ENCODE results near the gene MBIP.
"Not testable (repeated sequence)": the region's sequence is repeated elsewhere in the genome, so short reads cannot be mapped to it uniquely, and the experiment has no call there.

The MBIP gene

GRCh38 chr14:36344211-36344610, 23.8 kb upstream of the MBIP start:
- Histone ChIP-seq H3K27ac (ENCODE audit: poor library complexity, severe bottlenecking) (no peak overlapping the region), H3K27me3 (ENCODE audit: insufficient read depth, poor library complexity, severe bottlenecking) (peaks cover 62% of the 10 kb centered on the region), H3K4me1 (ENCODE audit: insufficient read depth, poor library complexity, severe bottlenecking) (no peaks in the 10 kb centered on the region), H3K9me3 (ENCODE audit: severe bottlenecking) (no peaks in the 10 kb centered on the region), H3K36me3 (ENCODE audit: low read depth) (no peaks in the 10 kb centered on the region), H3K4me3 (ENCODE audit: severe bottlenecking) (no peak overlapping the region)
- no peak for TF ChIP-seq CTCF (IDR thresholded peaks at IDR 0.05; ENCODE audit: poor library complexity, severe bottlenecking)
- DNase-seq (ENCODE audit: low spot score) (no peak), ATAC-seq (ENCODE audit: low read depth) (no peak)

- H3K4me3 ChIP-seq (ENCODE audit: severe bottlenecking); H3K36me3 ChIP-seq (ENCODE audit: low read depth); H3K9me3 ChIP-seq (ENCODE audit: severe bottlenecking); H3K4me1 ChIP-seq (ENCODE audit: insufficient read depth, poor library complexity, severe bottlenecking); H3K27ac ChIP-seq (ENCODE audit: poor library complexity, severe bottlenecking); ATAC-seq (ENCODE audit: low read depth); DNase-seq (ENCODE audit: low spot score): not testable (repeated sequence)
- H3K27me3 ChIP-seq (ENCODE audit: insufficient read depth, poor library complexity, severe bottlenecking): peaks cover 49% of the 10 kb centered on the region
Observed at GRCh38 chr14:36341811-36342210, 21.4 kb upstream of the MBIP start.

- no peaks in the 10 kb centered on the region for H3K36me3 ChIP-seq (ENCODE audit: low read depth)
- peaks cover 44% of the 10 kb centered on the region for H3K27me3 ChIP-seq (ENCODE audit: insufficient read depth, poor library complexity, severe bottlenecking)
- no peak for TF ChIP-seq CTCF (IDR thresholded peaks at IDR 0.05; ENCODE audit: poor library complexity, severe bottlenecking)
- ATAC-seq (ENCODE audit: low read depth): no peak
- no peaks in the 10 kb centered on the region for H3K4me1 ChIP-seq (ENCODE audit: insufficient read depth, poor library complexity, severe bottlenecking)
- no peaks in the 10 kb centered on the region for H3K9me3 ChIP-seq (ENCODE audit: severe bottlenecking)
- H3K4me3 ChIP-seq (ENCODE audit: severe bottlenecking): no peak overlapping the region
- no peak overlapping the region for H3K27ac ChIP-seq (ENCODE audit: poor library complexity, severe bottlenecking)
- no peak for DNase-seq (ENCODE audit: low spot score)
Observed at GRCh38 chr14:36340276-36340890, 19.9 kb upstream of the MBIP start.

- no peak for ATAC-seq (ENCODE audit: low read depth)
- H3K9me3 ChIP-seq (ENCODE audit: severe bottlenecking): no peaks in the 10 kb centered on the region
- no peaks in the 10 kb centered on the region for H3K36me3 ChIP-seq (ENCODE audit: low read depth)
- TF ChIP-seq CTCF (IDR thresholded peaks at IDR 0.05; ENCODE audit: poor library complexity, severe bottlenecking): no peak
- no peaks in the 10 kb centered on the region for H3K4me1 ChIP-seq (ENCODE audit: insufficient read depth, poor library complexity, severe bottlenecking)
- H3K27me3 ChIP-seq (ENCODE audit: insufficient read depth, poor library complexity, severe bottlenecking): peaks cover 43% of the 10 kb centered on the region
- no peak overlapping the region for H3K4me3 ChIP-seq (ENCODE audit: severe bottlenecking)
- no peak for DNase-seq (ENCODE audit: low spot score)
- H3K27ac ChIP-seq (ENCODE audit: poor library complexity, severe bottlenecking): no peak overlapping the region
Observed at GRCh38 chr14:36339816-36340215, 19.4 kb upstream of the MBIP start.

- DNase-seq (ENCODE audit: low spot score) (no peak), ATAC-seq (ENCODE audit: low read depth) (no peak)
- no peaks in the 10 kb centered on the region for H3K9me3 ChIP-seq (ENCODE audit: severe bottlenecking)
- peaks cover 61% of the 10 kb centered on the region for H3K27me3 ChIP-seq (ENCODE audit: insufficient read depth, poor library complexity, severe bottlenecking)
- H3K4me3 ChIP-seq (ENCODE audit: severe bottlenecking): no peak overlapping the region
- H3K4me1 ChIP-seq (ENCODE audit: insufficient read depth, poor library complexity, severe bottlenecking): no peaks in the 10 kb centered on the region
- no peaks in the 10 kb centered on the region for H3K36me3 ChIP-seq (ENCODE audit: low read depth)
- no peak overlapping the region for H3K27ac ChIP-seq (ENCODE audit: poor library complexity, severe bottlenecking)
- TF ChIP-seq CTCF (IDR thresholded peaks at IDR 0.05; ENCODE audit: poor library complexity, severe bottlenecking): no peak
Observed at GRCh38 chr14:36333119-36333518, 12.7 kb upstream of the MBIP start.

GRCh38 chr14:36327573-36327972, 7.1 kb upstream of the MBIP start:
- not testable (repeated sequence) for H3K27ac ChIP-seq (ENCODE audit: poor library complexity, severe bottlenecking); H3K36me3 ChIP-seq (ENCODE audit: low read depth); H3K4me3 ChIP-seq (ENCODE audit: severe bottlenecking); H3K4me1 ChIP-seq (ENCODE audit: insufficient read depth, poor library complexity, severe bottlenecking); ATAC-seq (ENCODE audit: low read depth); DNase-seq (ENCODE audit: low spot score); H3K9me3 ChIP-seq (ENCODE audit: severe bottlenecking)
- H3K27me3 ChIP-seq (ENCODE audit: insufficient read depth, poor library complexity, severe bottlenecking): peaks cover 70% of the 10 kb centered on the region
